ENCODE measurements around the gene PRELP. TPM values are rescaled to one million over a fixed set of nuclear protein-coding genes. Genes with fewer than 3 reads are reported as not detected.
"Not testable (repeated sequence)": the region's sequence is repeated elsewhere in the genome, so short reads cannot be mapped to it uniquely, and the experiment has no call there.

The PRELP gene
- total and polyA plus RNA-seq, 10 of the 15 experiments (the other 5 are each of a cell fraction or from before 2014, with no cell fraction given): 0.03 to 0.05 TPM; not detected in 8

GRCh38 chr1:203518139-203518538 lies 42.5 kb downstream of the PRELP start:
- BruUV-seq (replicated peaks); POLR2A ChIA-PET: not testable (repeated sequence)
- CTCF ChIA-PET: interaction anchor here (1.4 kb wide), 1 partner anchor 13 kb away, joined by 5 read pairs; no protein-coding TSS in a partner anchor

GRCh38 chr1:203518541-203518940 lies 42.9 kb downstream of the PRELP start:
- FAIRE-seq (no peak), DNase-seq (ENCODE audit: low read depth, low spot score) (no peak), ATAC-seq (no peak)
- no peak overlapping the region for H2AFZ ChIP-seq (ENCODE audit: control insufficient read depth, low read depth, low read length)
- no TSS peak for BruUV-seq (replicated peaks)
- WGBS (ENCODE audit: insufficient coverage, insufficient replicate concordance, low lambda C conversion rate, missing lambda C conversion rate): 3% methylated on average over 7 of the region's 7 CpGs
- no peaks in the 10 kb centered on the region for H3K9me3 ChIP-seq (replicated peaks; ENCODE audit: control insufficient read depth, insufficient read depth, low read length)
- no peak overlapping the region for H3K9ac ChIP-seq (ENCODE audit: control insufficient read depth, insufficient read depth, low read length)
- no peaks in the 10 kb centered on the region for H3K79me2 ChIP-seq (ENCODE audit: control insufficient read depth, insufficient read depth, low read length)
- in situ Hi-C loops (cut with MboI): no loop called here
- no peaks in the 10 kb centered on the region for H3K36me3 ChIP-seq (ENCODE audit: control insufficient read depth in 2 of 2, insufficient read depth in 2 of 2, low read length in 1 of 2)
- H3K27ac ChIP-seq (ENCODE audit: control insufficient read depth, insufficient read depth): no peak overlapping the region
- no peak for TF ChIP-seq TAF1 (IDR thresholded peaks at IDR 0.05; ENCODE audit: borderline replicate concordance, low read depth, low read length)
- TF ChIP-seq CREM (IDR thresholded peaks at IDR 0.05; ENCODE audit: low read depth): no peak
- TF ChIP-seq PRDM15 (CRISPR knock-in tag; IDR thresholded peaks at IDR 0.05): no peak
- no peak for TF ChIP-seq FOXK2 (IDR thresholded peaks at IDR 0.05)
- no peak for TF ChIP-seq SPI1 (IDR thresholded peaks at IDR 0.05; ENCODE audit: borderline replicate concordance, insufficient read depth, low read depth, low read length)
- no peak for TF ChIP-seq TBL1XR1 (IDR thresholded peaks at IDR 0.05; ENCODE audit: low read depth, low read length)
- no peak for TF ChIP-seq CBFB (IDR thresholded peaks at IDR 0.05; ENCODE audit: low read depth)
- TF ChIP-seq SRF (IDR thresholded peaks at IDR 0.05; ENCODE audit: low read depth in 2 of 2, low read length in 2 of 2): no peak
- no peak for TF ChIP-seq MAX (IDR thresholded peaks at IDR 0.05; ENCODE audit: low read depth, low read length)
- TF ChIP-seq TCF7 (IDR thresholded peaks at IDR 0.05; ENCODE audit: borderline replicate concordance): no peak
- no peak for TF ChIP-seq BCLAF1 (IDR thresholded peaks at IDR 0.05)
- no peak overlapping the region for H3K4me3 ChIP-seq
- H3K4me2 ChIP-seq (ENCODE audit: control insufficient read depth, insufficient read depth): no peak overlapping the region
- RAD21 ChIA-PET (ENCODE audit: unreplicated experiment): no interaction called here
- H3K27me3 ChIP-seq (replicated peaks in 1 of 2; ENCODE audit: control insufficient read depth in 2 of 2, insufficient read depth in 2 of 2, low read length in 1 of 2): 0 out of 4 replicates have a peak, but pooled peaks cover 0 to 3% of the 10 kb centered on the region in 2 experiments
- intact Hi-C loops (cut with micrococcal nuclease; ENCODE audit: unreplicated experiment): no loop called here
- SMC1A ChIA-PET (ENCODE audit: uncharacterized antibody, unreplicated experiment): no interaction called here
- POLR2A ChIA-PET: no interaction called here
- CTCF ChIA-PET: interaction anchor here (1.4 kb wide), 1 partner anchor 14 kb away, joined by 5 read pairs; no protein-coding TSS in a partner anchor
- H4K20me1 ChIP-seq (ENCODE audit: control insufficient read depth, insufficient read depth): no peaks in the 10 kb centered on the region
- no peaks in the 10 kb centered on the region for H3K4me1 ChIP-seq (ENCODE audit: control insufficient read depth, insufficient read depth, low read length)

More at GRCh38 chr1:203518139-203518538, 42.5 kb downstream of the PRELP start:
- intact Hi-C loops (cut with micrococcal nuclease; ENCODE audit: unreplicated experiment); H3K9ac ChIP-seq (ENCODE audit: control insufficient read depth, insufficient read depth, low read length); ATAC-seq; H3K27me3 ChIP-seq (replicated peaks in 1 of 2; ENCODE audit: control insufficient read depth in 2 of 2, insufficient read depth in 2 of 2, low read length in 1 of 2); FAIRE-seq; H3K36me3 ChIP-seq (ENCODE audit: control insufficient read depth in 2 of 2, insufficient read depth in 2 of 2, low read length in 1 of 2); RAD21 ChIA-PET (ENCODE audit: unreplicated experiment); H3K4me2 ChIP-seq (ENCODE audit: control insufficient read depth, insufficient read depth); H3K9me3 ChIP-seq (replicated peaks; ENCODE audit: control insufficient read depth, insufficient read depth, low read length); in situ Hi-C loops (cut with MboI); H3K4me3 ChIP-seq; H3K4me1 ChIP-seq (ENCODE audit: control insufficient read depth, insufficient read depth, low read length); H4K20me1 ChIP-seq (ENCODE audit: control insufficient read depth, insufficient read depth); H3K79me2 ChIP-seq (ENCODE audit: control insufficient read depth, insufficient read depth, low read length); H2AFZ ChIP-seq (ENCODE audit: control insufficient read depth, low read depth, low read length); DNase-seq (ENCODE audit: low read depth, low spot score); SMC1A ChIA-PET (ENCODE audit: uncharacterized antibody, unreplicated experiment); H3K27ac ChIP-seq (ENCODE audit: control insufficient read depth, insufficient read depth): not testable (repeated sequence)
- WGBS (ENCODE audit: insufficient coverage, insufficient replicate concordance, low lambda C conversion rate, missing lambda C conversion rate): 25% methylated on average over 4 of the region's 4 CpGs

Measured in GM12878 (cell line).